Activated T-cell treated with anti-CD3 and anti-CD28 coated beads for 24 hours (primary cell): ENCODE results near the gene CDK19.

ENCODE experiments used
- DNase-seq: peaks from one replicate; pipeline ENCODE4 v3.0.0-alpha.2; 2020; ENCODE audit warnings: low read depth

The CDK19 gene

DNA sequence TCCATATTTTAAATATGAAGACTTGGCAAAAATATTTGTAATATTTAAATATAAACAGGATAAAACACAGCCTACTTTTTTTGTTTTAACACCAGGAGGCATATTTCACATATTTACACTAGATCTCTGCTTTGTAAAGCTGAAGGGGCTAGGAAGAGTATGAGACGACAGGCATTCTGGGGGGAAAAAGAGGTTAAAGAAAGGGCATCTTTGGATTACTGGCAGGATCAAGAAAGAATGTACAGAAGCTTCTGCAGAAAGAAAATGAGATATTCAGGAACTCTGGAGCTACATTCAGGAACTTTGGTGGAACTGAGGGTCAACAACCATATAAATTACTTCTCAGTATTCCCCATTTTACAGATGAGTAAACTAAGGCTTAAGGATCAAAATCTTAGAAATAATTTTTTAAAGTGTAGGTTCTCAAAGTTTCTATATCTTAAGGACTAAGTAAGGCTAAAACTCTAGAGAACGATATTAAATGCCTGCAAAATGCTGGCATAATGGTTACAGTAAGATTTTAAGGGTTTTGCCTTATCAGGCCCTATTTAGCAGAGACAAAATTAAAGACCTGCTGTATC, 156.5 kb downstream of the CDK19 start:
- no peak for DNase-seq

DNA sequence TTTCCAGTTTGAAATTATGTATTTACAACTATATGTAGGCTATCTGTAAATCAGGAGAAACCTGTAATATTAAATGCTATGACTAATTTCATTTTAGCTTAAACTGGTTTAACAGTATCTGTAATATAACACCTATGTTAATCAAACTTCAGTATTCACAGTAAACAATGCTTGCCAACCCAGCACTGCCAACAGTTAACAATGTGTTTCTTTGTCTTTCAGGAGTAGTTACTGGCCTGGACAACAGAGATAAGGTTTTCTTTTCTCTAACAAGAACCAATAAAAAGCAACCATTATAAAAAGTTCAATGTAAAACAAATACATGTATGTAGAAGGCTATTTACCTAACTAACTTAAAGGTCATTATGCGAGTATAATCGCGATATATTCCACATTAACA, 158.8 kb downstream of the CDK19 start:
- DNase-seq = no peak

DNA sequence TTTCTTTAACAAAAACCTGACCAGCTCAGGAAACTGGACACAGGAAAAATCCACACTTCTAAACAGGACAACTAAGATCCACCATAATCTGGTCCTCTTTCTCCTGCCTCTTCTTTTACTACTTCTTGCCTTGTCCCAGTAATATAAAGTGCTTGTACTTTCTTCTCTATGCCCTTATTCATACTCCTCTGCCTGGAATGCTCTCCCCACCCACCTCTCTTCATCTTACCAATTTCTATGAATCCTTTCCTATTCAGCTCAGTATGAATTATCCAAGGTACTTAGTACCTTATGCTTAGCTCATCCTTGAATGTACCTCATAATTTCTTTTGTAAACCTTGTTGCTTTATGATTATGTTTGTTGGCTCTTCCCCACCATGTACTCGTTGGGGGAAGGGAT, 159.4 kb downstream of the CDK19 start:
- DNase-seq = no peak

DNA sequence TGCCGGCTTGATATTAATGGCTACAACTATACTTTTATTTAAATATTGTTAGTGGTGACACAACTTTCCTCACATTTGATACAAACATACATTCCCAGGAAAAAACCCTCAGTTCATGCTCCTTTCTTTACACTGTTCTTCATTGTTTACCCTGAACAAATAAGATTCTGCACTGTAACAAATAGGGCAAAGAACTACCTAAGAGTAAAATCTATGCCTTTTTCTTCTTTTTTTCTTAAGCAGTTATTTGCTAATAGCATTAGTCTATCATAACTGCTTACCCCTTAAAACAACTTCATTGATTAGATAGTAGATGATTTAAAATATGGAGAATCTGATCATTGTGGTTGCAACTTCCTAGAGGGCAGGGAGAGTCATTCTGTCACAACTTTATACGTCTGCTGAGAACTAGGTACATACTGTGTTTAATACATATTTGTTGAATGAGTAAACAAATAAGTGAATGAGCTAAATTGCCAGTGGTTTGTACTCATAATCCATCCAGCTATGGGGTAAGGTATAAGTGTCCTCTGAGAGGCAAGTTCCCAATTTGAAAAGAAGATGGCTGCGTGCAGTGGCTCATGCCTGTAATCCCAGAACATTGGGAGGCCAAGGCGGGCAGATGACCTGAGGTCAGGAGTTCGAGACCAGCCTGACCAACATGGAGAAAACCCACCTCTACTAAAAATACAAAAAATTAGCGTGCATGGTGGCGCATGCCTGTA, 161.0 kb downstream of the CDK19 start:
- DNase-seq = no peak

DNA sequence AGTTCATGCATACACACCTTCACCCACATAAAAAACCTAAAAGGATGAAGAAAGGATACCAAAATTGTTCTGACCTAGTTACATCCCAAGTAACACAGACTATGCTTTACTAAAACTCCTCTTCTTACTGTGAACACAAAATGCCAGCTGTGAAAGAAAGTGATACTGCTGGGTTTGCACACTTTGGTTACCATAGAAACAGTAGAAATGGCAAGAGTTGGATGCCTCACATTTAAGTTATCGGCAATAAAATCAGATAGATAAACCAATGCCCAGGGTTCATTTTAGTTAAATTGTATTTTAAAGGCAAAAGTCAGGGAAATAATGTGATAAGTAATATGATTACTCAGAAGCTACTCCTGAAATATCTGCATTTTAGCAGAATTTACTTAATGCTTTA, 161.9 kb downstream of the CDK19 start:
- DNase-seq = no peak

DNA sequence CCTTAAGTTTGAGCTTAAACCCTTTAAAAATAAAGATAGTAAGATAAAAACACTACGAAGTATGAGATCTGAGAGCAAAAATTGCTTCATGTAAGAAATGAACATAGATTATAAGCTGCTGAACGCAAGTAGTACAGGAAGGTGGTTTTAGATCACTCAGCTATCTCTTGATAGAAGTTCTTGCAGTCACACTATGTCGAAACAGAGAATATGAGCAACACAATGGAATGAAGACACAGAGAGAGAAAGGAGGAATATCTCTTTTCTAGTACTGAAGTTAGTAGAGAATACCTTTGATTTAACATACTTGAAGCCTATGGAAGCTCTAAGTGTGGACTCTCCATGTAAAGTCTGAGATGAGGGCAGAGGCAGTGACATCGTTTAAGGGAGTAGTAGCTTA, 162.7 kb downstream of the CDK19 start:
- DNase-seq = no peak

DNA sequence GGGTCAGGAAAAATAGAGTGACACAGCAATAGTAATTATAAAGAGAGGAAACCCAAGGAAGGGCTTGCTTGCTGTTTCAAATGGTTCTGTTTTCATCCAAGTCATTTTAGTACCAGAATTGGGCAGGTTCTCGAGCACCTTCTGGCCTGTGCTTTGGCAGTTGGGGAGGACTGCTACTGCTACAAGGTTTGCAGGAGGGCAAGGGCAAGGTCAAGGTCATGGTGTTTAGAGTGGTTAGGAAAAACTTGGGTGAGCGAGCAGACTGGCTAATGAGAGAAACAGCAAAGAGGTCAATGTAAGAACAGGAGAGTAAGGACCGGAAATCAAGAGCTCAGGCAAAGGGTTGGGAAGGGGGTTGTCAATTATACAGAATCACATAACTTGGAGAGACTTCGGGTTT, 164.5 kb downstream of the CDK19 start:
- DNase-seq = no peak

DNA sequence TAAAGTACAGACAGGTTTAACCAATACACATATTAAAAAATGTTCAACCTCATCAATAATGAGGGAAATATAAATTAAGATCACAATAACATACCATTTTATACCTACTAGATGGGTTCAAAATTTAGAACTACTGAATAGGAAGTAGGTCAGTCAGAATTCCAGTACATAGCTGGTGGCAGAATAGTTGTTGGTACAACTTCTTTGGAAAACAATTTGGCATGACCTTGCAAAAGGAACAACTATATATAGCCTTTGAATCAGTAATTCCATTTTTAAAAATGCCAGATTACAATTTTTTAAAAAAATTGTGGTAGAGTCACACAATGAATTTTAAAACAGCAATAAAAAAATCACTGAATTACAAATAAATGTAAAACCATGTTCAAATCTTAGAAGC, 165.6 kb downstream of the CDK19 start:
- no peak for DNase-seq

DNA sequence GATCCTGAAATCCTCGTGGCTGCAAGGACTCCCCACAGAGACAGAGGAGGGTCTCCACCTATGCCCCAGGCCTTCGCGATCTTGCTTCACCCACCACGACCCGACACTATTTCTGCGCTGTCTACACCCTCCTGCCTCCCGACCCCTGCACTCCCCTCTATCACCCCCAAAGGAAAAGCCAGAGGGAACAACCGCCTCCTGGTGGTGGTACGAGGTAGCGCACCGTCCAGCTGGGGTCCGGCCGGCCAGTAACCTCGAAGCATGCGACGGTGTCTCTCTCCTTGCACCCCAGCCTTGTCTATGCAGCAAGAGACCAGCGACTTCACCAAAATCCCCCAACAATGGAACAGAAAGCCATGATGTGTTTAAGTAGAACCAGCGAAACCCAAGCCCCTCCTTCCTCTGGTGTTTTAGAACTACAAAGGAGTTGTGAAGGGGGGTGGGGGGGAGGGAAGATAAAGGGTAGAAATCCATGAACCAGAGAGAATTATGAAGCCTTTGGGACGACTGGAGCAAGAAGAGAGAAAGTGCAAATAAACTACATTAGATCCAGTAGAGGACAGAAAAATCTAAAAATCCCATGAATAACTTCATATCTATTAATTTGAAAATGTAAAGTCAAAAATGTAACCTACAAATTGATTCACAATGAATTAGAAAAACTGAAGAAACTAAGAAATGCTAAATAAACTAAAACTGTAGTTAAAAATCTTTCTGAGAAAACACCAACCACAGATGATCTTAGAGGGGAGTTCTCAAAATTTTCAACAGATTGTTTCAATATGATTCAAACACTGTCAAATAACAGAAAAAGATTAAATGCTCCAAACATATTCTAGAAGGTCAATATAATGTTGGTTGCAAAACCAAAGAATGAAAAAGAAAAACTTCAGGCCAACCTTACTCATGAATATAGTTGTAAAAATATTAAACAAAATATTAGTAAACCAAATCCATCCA, 168.0 kb downstream of the CDK19 start:
- DNase-seq = no peak

DNA sequence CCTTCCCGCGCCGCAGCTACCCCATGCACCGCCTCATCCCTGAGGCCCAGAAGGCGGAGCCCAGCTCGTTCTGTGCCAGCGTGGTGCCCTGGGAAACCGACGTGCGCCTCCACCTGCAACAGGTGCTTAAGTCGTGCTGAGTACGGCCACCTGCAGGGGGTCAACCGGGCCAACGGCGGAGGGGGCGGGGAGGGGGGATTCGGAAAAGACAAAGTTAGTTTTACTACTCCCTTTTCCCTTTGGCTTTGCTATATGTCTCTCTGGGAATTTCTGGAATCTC, 168.9 kb downstream of the CDK19 start:
- DNase-seq = no peak

DNA sequence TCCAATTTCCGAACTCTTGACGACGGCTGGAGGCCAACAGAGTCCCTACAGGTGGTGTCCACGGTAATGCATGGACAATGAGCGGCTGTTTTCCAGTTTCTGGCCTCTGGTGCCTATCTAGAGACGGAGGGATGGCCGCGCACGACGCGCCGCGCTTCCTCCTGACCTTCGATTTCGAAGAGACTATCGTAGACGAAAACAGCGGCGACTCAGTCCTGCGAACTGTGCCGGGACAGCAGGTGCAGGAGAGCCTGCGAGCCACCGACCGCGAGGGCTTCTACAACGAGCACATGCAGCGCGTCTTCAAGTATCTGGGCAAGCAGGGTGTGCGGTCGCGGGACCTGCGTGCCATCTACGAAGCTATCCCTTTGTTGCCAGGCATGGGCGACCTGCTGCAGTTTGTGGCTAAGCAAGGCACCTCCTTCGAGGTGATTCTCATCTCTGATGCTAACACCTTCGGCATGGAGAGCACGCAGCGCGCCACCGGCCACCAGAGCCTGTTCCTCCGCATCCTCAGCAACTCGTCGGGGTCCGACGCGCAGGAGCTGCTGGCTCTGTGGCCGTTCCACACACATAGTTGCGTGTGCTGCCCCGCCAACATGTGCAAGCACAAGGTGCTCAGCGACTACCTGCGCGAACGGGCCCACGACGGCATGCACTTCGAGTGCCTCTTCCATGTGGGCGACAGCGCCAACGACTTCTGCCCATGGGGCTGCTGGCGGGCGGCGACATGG, 169.4 kb downstream of the CDK19 start:
- DNase-seq = no peak

DNA sequence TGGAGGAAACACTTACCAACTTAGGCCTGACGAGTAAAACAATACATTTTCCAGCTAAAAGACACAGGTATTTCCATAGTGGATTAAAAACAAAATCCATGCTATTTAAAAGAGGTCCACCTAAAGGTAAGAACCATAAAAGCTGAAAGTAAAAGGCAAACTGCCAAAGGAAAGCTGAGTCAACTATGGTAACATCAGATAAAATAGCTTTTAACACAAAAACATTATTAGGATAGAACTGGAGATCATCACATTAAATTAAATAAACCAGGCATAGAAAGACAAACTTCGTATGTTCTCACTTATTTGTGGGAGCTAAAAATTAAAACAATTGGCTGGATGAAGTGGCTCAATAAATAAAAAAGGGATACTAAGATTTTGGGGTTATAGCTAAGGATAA, 172.1 kb downstream of the CDK19 start:
- no peak for DNase-seq

DNA sequence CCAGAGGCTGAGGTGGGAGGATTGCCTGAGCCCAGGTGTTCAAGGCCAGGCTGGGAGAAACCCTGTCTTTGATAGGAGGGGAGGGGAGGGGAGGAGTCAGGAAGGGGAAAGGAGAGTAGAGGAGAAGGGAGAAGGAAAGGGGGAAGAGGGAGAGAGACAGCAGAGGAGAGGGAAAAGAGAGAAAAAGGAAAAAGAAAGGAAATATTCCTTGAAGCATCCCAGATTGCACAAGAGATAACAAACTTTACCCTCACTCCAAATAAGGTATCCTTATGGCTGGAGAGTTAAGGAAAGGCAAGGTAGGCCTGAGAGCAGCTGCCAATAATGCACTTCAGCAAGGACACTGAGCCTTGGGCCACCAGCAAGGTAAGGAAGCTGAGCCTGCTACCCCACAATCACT, 172.6 kb downstream of the CDK19 start:
- no peak for DNase-seq

DNA sequence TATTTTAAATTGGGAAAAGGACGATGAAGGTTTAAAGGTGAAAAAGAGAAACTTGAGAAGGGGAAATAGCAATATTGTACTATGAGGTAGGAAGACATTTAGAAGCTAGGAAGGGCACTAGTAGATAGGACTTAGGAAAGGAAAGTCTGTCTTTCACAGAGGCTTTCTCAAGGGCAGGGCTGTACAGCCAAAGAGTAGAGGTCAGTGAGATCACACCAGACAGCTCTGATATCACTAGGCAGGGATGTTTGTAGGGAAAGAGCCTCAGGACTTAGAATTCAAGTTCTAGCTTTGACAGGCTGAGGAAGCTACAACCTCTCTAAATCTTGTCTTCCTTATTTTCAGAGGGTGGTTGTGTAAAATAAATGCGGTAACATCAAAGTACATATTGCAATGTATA, 178.5 kb downstream of the CDK19 start:
- DNase-seq = no peak

DNA sequence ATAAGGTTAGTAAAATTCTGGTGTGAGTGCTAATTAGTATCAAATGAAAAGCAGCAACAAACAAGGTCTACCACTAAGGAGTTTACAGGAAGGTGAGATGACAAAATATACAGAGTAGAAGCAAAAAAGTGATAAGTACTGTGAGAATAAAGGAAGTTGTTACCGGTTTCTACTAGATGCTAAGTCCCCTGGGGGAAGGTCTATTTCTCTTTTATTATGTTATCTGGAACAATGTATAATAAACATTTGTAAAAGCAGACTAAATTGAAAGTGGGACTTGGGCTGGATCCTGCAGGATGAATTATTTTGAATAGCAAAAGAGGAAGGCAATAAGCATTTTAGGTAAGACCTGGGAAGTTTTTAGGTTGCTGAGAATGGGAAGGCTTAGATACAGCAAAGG, 180.2 kb downstream of the CDK19 start:
- no peak for DNase-seq

DNA sequence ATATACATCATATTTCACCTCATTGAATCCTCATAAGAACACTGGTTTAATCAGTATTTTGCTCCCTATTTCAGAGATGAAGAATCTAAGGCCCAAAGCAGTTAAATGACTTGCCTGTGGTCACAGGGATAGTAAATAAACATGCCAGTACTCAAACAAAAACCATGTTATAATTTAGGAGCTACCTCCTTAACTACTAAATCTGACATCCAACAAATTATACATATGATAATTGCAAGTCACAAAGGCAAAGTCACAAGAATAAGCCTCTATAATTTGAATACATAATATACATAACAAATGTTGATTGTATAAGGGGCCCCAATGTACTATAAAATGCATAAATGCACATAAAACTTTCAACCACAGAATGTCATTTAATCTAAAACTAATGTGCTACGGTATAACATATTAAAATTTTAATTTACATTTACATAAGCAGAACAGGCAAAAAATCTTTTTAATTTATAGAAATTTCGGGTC, 181.5 kb downstream of the CDK19 start:
- no peak for DNase-seq

DNA sequence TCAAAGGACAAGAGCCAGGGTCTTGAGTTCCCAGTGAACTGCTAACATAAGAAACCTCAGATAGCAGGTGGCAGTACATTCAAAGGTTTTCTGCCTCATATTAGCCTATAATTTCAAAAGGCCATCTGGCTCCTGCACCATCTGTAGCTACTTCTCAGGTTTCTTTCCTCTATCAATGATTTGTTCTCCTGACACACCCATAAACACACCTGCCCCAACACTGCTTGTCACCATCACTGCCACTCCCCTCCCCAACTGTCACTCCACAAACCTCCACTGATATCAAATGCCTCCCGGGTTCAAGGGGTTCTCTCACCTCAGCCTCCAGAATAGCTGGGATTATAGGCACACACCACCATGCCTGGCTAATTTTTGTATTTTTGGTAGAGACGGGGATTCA, 186.1 kb downstream of the CDK19 start:
- DNase-seq = no peak

DNA sequence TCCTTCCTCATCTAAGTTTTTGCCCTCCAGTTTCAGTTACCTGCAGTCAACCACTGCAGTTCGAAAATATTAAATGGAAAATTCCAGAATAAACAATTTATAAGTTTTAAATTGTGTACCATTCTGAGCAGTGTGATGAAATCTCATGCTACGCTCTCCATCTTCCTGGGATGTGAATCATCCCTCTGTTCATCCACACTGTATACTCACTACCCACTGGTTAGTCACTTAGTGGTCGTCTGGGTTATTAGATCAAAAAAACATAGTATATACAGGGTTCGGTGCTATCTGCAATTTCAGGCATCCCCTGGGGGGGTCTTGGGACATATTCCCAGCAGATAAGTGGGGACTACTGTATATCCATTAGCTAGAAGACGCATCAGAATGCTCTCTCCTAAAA, 186.9 kb downstream of the CDK19 start:
- no peak for DNase-seq

DNA sequence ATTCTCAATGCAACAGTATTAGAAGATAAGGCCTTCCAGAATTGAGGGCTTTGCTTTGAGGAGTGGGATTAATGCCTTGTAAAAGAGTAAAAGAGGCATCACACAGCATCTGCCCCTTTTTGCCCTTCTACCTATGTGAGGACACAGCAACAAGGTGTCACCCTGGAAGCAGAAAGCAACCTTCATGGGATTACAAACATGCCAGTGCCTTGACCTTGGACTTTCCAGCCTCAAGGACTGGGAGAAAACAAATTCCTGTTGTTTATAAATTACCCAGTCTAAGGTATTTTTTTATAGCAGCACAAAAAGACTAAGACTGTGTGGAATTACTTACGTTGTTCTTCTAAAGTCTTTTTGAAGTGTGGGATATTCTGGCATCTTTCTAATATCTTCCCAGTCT, 188.8 kb downstream of the CDK19 start:
- DNase-seq = no peak

DNA sequence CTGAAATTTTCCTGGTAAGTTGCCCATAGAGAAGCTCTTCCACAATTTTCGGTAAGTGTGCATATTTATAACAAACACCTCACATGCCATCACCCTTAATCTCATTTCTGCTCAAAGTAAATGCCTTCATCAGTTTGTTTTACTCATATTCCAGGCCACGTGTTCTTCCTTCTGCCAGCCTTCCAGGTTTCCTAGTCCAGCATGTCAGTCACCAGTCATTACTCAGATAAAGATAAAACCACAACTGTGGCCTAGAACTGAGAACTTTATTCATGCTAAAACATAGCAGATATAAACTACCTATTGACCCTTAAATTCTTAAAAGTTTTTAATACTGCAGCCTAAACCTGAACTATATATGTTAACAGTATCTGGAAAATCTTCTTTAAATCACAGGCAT, 189.4 kb downstream of the CDK19 start:
- DNase-seq = no peak

DNA sequence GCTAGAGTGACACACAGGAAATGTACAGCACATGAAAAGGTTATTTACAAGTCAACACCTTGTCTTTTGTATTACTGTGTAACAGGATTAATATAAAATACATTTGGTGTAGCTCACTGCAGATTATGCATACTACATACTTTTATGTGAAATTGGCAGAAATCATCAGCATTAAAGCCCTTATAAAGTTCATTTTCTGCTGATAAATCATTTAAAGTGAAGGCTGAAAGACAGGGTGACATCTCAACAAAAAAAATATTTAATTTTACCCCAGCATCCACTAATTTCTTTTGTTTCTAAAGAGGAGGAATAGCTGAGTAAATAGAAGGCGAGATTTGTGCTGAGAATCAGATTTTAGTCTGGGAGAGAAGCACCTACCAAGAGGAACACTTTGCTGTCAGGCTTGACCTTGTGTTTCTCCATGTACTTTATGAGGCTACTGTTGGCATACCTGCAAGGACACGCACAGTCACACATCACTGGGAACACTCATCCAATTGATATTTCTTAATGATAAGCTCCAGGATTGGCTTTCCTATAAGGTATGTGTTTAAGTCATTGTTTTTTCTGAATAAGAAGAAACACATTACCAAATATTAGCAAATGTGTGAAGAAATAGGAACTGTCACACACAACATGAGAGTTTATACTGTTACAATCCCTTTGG, 192.2 kb downstream of the CDK19 start:
- no peak for DNase-seq

DNA sequence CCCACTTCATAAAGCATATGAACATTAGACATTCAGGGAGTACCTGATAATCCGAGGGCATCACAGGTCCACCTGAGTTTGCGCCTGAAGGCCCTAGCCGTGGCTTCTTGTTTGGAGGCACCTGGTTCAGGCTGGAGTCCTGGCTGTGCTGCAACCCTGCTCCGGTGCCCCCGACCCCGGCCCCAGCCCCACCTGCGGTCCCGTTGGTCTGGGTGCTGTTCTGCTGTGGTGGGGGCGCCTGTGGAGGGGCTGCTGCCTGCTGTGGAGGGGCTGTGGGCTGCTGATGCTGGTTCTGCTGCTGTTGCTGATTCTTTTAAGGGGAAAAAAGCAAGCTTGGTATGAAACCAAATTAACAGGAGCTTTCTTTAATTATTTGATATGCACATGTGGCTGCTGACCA, 194.2 kb downstream of the CDK19 start:
- no peak for DNase-seq
